ENCODE results near the gene PRR23E. TPM values are rescaled to one million over a fixed set of nuclear protein-coding genes. Genes with fewer than 3 reads are reported as not detected.
A peak's percentile ranks its signal among the peaks of the same experiment; 100 is the strongest.

Gene PRR23E
- total and polyA plus RNA-seq, 2 donors from 2014 or later: not detected

- Histone ChIP-seq H3K27me3 (ENCODE audit: control insufficient read depth, insufficient read depth, low read length) (no peaks in the 10 kb centered on the region), H3K4me3 (ENCODE audit: low read length in 3 of 3) (no peak overlapping the region), H3K9ac (ENCODE audit: low read length in 3 of 3) (no peak overlapping the region), H3K4me1 (ENCODE audit: control insufficient read depth in 2 of 3, insufficient read depth in 2 of 3, low read depth in 1 of 3, low read length in 3 of 3) (no peaks in the 10 kb centered on the region), H3K27ac (ENCODE audit: low read depth in 2 of 2, low read length in 2 of 2) (no peak overlapping the region), H3K9me3 (ENCODE audit: control insufficient read depth in 2 of 3, insufficient read depth in 1 of 3, low read length in 3 of 3) (peaks cover 0 to 7% (median 0%) of the 10 kb centered on the region in 3 donors), H3K36me3 (ENCODE audit: control insufficient read depth in 2 of 3, insufficient read depth in 3 of 3, low read length in 3 of 3) (no peaks in the 10 kb centered on the region)
- no peak for TF ChIP-seq CTCF (IDR thresholded peaks at IDR 0.05; ENCODE audit: borderline replicate concordance, extremely low read depth, insufficient read depth)
- intact Hi-C loops (cut with DNase I): no loop called here
- FAIRE-seq (no peak), DNase-seq (peak in 2 of 5 donors; percentile 21 to 39)
Measured at GRCh38 chr3:127150513-127151250, 42.2 kb upstream of the PRR23E start.

- intact Hi-C loops (cut with DNase I): no loop called here
- Histone ChIP-seq H3K9me3 (ENCODE audit: control insufficient read depth in 2 of 3, insufficient read depth in 1 of 3, low read length in 3 of 3) (peaks cover 0 to 7% (median 0%) of the 10 kb centered on the region in 3 donors), H3K27me3 (ENCODE audit: control insufficient read depth, insufficient read depth, low read length) (no peaks in the 10 kb centered on the region), H3K4me3 (ENCODE audit: low read length in 3 of 3) (no peak overlapping the region), H3K9ac (ENCODE audit: low read length in 3 of 3) (no peak overlapping the region), H3K36me3 (ENCODE audit: control insufficient read depth in 2 of 3, insufficient read depth in 3 of 3, low read length in 3 of 3) (no peaks in the 10 kb centered on the region), H3K27ac (ENCODE audit: low read depth in 2 of 2, low read length in 2 of 2) (no peak overlapping the region), H3K4me1 (ENCODE audit: control insufficient read depth in 2 of 3, insufficient read depth in 2 of 3, low read depth in 1 of 3, low read length in 3 of 3) (no peaks in the 10 kb centered on the region)
- TF ChIP-seq CTCF (IDR thresholded peaks at IDR 0.05; ENCODE audit: borderline replicate concordance, extremely low read depth, insufficient read depth): no peak
- DNase-seq (no peak), FAIRE-seq (no peak)
Measured at GRCh38 chr3:127151251-127151564, 41.7 kb upstream of the PRR23E start.

GRCh38 chr3:127151992-127152650 is 40.8 kb upstream of the PRR23E start:
- H3K9me3 ChIP-seq (ENCODE audit: control insufficient read depth in 2 of 3, insufficient read depth in 1 of 3, low read length in 3 of 3): peaks cover 0 to 7% (median 0%) of the 10 kb centered on the region in 3 donors
- H3K9ac ChIP-seq (ENCODE audit: low read length in 3 of 3): no peak overlapping the region
- no peak for FAIRE-seq
- intact Hi-C loops (cut with DNase I): no loop called here
- DNase-seq: peak in 1 of 5 donors; percentile 15
- H3K36me3 ChIP-seq (ENCODE audit: control insufficient read depth in 2 of 3, insufficient read depth in 3 of 3, low read length in 3 of 3): no peaks in the 10 kb centered on the region
- H3K4me3 ChIP-seq (ENCODE audit: low read length in 3 of 3): no peak overlapping the region
- H3K27me3 ChIP-seq (ENCODE audit: control insufficient read depth, insufficient read depth, low read length): no peaks in the 10 kb centered on the region
- TF ChIP-seq CTCF (IDR thresholded peaks at IDR 0.05; ENCODE audit: borderline replicate concordance, extremely low read depth, insufficient read depth): no peak
- H3K4me1 ChIP-seq (ENCODE audit: control insufficient read depth in 2 of 3, insufficient read depth in 2 of 3, low read depth in 1 of 3, low read length in 3 of 3): no peaks in the 10 kb centered on the region
- H3K27ac ChIP-seq (ENCODE audit: low read depth in 2 of 2, low read length in 2 of 2): no peak overlapping the region
